Activated naive CD4-positive, alpha-beta T cell treated with anti-CD3 and anti-CD28 coated beads, Interleukin-2, amount 50 U/mL, for 16 hours (primary cell): ENCODE results near the gene TOP3A.

Experiments
- DNase-seq: peaks from one replicate; pipeline ENCODE4 v3.0.0-alpha.2; 2020

The TOP3A gene

DNA sequence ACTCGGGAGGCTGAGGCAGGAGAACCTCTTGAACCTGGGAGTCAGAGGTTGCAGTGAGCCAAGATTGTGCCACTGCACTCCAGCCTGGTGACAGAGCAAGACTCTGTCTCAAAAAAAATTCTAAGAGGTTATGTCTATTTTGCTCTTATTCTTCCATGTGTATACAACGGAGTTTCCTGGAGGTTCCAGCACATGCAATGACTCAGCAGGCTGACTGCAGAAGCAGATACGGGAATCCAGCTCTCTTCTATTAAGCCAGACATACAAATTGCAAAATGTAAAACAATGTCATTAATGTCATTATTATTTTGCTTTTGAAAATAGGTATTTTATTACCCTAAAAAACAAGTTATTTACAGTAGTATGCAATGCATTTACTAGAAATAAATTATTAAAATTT, 35.9 kb downstream of the TOP3A start:
- DNase-seq, result no peak

DNA sequence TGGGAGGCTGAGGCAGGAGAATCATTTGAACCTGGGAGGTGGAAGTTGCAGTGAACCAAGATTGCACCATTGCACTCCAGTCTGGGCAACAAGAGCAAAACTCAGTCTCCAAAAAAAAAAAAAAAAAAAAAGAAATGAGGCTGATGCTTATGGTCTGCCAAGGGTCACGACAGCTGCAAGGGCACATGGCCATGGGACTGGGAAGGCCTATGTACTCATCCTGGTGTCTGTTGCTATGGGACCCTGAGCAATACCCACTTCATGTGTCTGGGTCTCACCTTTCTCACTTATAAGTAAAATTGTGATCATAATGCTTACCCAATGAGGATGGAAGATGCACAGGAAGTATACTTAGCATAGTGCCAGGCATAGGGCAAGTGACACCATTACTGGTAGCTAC, 37.7 kb downstream of the TOP3A start:
- DNase-seq, result no peak

DNA sequence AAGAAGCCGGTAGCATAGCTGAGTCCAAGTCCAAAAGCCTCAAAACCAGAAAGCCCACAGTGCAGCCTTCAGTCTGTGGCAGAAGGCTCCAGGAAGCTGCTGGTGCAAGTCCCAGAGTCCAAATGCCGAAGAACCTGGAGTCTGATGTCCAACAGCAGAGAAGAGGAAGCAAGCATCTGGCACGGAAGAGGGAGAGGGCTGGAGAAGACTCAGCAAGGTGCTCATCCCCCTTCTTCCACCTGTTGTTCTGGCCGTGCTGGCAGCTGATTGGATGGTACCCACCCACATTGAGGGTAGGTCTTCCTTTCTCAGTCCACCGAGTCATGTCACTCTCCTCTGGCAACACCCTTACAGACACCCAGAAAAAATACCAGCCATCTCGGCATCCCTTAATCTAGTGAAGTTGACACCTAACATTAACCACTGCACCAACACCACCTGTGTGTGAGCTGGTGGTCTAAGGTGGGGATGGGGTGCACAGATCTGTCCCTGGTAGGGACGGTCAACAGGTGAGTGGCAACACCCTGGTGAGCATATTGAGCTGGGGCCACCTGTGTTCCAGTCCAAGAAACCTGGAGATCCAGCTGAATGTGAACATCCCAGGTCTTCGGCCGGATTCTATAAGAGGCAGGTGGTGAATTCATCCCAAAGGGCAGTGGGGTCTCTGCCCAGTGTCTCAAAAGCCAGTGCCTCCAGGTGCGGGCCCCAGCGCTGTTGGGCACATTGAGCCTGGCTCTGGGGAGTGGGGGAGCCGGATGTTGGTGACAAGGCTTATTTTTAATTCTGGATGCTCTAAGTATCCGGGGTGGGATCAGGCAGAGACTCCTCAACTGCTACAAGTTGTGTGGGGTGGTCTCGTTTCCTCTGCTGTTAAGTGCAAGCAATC, 44.5 kb downstream of the TOP3A start:
- DNase-seq, result no peak

DNA sequence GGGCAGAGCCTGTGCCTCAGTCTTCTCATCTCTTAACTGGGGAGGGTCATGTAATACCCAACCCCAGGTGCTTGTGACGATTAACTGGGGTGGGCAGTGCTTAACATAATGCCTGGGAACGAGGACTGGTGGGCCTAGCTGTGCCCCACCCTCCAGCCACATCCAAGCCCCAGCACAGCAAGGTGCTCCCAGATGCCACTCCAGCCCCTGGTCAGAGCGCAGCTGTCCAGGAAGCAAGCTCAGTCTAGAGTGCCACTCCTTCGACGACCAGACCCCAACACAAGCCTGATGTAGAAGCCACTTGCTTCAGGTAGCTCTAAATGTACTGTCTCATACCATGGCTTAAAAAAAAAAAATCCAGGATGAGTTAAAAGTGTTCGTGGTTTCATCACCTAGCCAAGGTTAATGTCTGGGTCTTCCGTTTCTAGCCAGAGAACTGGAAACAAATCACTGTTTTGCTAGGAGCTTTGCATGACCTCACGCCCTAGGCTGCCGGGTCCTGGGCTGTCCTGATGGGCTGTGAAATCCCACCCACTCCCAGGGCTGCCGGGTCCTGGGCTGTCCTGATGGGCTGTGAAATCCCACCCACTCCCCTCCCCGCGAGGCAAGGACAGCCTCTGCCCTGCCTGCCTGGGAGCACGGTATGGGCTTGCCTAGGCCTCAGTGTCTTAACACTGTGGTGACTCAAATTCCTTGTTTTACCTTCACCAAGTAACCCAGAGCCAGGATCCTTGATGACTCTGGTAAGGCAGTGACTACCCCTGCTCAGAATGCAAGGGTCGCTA, 46.7 kb downstream of the TOP3A start:
- DNase-seq, result no peak

DNA sequence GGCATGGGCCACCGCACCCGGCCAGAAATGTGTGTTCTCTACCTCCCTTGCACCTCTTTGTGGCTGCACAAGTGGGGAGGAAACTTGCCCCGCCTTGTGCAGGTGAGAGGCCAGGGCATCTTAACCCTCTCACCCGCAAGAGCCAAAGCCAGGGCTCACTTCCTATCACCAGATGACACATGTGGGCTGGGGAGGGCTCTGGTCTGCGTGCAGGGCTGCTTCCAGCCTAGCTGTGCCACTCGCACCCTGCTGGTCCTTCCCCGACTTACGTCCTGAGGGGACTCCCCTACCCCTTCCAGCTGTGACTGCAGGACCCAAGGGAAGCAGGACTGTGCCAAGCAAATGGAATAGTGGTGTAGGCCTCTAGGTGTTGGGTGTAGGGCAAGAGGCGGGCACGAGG, 47.4 kb downstream of the TOP3A start:
- DNase-seq, result no peak

DNA sequence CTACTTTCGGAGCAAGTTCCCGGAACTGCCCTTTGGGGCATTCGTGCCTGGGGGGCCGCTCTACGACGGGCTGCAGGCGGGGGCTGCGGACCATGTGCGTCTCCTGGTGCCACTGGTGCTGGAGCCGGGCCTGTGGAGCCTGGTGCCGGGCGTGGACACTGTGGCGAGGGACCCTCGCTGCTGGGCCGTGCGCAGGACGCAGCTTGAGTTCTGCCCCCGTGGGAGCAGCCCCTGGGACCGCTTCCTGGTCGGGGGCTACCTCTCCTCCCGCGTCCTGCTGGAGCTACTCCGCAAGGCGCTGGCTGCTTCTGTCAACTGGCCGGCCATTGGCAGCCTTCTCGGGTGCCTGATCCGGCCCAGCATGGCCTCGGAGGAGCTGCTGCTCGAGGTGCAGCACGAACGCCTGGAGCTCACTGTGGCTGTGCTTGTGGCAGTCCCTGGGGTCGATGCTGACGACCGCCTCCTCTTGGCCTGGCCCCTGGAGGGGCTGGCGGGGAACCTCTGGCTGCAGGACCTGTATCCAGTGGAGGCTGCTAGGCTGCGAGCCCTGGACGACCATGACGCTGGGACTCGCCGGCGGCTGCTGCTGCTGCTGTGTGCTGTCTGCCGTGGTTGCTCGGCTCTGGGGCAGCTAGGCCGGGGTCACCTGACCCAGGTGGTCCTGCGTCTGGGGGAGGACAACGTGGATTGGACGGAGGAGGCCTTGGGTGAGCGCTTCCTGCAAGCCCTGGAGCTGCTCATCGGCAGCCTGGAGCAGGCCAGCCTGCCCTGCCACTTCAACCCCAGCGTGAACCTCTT, 50.7 kb downstream of the TOP3A start:
- no peak for DNase-seq

DNA sequence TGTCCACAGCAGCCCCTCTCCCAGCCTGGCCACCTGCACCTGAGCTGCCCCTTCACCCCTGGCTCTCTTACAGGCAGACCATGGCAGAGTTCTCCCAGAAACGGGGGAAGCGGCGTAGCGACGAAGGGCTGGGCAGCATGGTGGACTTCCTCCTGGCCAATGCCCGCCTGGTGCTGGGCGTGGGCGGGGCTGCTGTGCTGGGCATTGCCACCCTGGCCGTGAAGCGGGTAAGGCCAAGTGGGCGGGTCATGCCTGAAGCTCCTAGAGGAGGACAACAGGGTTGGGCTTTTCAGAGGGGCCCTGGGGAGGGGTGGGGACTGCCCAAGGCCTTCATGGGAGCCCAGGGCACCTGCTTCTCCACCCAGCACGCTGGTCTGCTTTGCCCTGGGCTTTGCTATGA, 52.2 kb downstream of the TOP3A start:
- no peak for DNase-seq

DNA sequence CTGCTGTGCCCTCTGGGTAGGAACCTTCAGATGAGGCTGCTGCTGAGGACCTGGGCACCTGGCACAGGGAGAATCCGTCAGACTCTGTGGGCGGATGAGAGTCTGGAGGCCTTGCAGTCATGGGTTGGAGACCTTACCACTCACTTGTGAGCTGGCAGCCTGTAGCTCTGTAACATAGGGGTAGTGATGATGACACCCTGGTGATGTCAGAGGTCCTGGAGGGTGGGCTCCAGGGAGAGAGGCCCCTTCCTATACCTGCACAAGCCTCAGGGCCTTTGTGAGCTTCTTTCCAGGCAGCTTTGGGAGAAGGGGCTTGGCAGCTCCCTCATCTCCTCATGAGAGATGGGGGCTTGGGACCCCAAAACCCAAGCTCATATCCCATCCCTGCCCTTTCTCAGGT, 52.7 kb downstream of the TOP3A start:
- DNase-seq, result no peak

DNA sequence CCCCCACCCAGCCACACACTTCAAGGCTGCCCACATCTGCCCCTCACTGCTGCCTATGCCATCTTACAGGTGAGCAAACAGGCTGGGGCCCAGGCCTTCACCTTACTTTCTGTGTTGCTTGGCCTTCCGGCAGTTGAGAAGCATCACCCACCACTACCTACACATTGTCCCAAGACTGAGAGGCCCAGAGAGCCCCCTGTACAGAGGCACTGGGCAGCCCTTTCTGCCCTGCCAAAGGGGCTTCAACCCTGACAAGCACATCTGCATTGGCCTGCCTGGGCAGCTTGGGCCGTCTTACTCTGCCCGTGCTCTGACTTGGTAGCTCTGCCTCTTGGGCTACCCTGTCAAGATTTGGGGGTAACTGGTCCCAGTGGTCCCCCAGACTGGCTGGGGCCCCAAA, 53.1 kb downstream of the TOP3A start:
- no peak for DNase-seq

DNA sequence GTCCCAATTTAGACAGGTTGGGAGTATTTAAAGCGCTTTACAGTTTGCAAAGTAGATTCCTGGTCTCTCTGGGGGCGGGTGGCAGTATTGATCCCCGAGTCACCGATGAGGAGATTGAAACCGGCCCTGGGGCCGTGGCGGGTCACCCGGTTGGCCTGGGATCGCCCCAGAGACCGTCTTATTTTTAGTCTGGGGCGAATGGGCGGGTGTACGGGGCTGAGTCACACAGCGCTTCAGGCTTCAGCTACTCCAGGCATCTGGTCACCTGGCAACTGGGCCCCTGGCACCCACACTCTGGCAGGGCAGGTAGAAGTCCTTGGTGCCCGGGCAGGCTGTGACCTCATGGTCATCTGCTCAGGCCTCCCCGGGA, 53.7 kb downstream of the TOP3A start:
- peak; percentile 29 for DNase-seq

DNA sequence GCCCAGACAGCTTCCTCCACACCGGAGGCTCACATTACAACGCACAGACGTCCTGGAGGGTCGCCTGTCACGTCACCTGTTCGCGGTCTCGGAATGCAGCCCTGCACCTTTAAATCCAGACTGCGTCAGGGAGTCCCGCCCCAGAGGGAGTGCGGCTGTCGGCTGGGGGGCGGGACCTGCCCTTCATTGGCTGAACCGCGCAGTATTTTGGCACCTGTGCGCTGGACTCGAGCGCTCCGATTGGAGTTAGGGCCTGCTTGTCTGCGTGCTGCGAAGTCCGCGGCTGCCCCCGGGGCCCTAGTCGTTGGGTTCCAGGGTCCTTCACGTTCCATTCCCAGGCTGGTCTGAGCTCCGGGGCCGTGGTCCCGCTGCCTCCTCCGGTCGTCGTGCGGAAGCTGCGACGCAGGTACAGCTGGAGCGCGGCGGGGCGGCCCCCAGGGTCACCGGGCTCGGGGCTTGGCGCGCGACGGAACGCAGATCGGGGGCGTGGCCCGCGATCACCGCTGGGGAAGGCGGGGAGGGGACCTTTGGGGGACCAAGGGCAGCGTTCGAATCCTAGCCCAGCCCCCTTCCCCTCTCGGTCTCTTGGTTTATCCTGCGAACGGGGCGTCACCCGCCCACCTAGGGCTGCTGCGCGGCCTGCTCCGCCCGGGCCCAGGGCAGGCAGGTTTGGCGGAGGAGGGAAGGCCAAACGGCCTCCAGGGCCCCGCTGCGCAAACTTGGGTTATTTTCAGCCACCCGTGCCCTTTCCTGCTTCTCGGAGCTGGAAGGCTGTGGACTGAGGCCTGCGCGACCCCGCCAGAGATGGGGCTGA, 54.3 kb downstream of the TOP3A start, which contains the start of gene MIEF2:
TSS of gene MIEF2 (plus strand) at position 331 of the 814 bp plus-strand sequence. CDS start 2,059 bp downstream, outside the sequence.
- peak; percentile 95 for DNase-seq

DNA sequence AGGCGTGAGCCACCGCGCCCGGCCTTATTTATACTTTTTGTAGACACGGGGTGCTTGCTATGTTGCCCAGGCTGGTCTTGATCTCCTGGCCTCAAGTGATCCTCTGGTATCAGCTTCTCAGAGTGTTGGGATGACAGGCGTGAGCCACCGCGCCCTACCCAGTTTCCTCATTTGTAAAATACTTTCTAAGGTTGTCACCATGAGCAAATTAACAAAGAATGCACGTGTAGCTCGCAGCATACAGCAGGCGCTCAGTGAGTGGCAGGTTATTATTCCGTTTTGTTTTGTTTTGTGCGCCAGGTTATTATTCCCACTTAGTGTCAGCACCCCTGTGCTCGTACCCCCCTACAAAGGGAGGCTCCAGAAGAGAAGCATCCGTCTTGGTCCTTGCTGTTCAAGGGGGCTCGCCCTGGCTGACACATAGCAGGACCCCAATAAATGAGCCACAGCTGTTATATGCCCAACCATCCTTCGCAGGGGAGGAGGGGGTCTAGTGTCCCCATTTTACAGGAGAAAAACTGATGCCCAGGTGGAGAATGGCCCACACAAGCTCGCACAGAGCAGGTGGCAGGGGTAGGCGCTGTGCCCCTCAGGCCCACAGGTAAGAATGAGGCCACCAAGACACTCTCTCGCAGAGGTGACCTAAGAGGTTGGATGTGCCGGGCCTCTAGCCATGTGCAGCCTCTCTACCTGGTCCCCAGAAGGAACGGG, 55.0 kb downstream of the TOP3A start:
- DNase-seq, result no peak

DNA sequence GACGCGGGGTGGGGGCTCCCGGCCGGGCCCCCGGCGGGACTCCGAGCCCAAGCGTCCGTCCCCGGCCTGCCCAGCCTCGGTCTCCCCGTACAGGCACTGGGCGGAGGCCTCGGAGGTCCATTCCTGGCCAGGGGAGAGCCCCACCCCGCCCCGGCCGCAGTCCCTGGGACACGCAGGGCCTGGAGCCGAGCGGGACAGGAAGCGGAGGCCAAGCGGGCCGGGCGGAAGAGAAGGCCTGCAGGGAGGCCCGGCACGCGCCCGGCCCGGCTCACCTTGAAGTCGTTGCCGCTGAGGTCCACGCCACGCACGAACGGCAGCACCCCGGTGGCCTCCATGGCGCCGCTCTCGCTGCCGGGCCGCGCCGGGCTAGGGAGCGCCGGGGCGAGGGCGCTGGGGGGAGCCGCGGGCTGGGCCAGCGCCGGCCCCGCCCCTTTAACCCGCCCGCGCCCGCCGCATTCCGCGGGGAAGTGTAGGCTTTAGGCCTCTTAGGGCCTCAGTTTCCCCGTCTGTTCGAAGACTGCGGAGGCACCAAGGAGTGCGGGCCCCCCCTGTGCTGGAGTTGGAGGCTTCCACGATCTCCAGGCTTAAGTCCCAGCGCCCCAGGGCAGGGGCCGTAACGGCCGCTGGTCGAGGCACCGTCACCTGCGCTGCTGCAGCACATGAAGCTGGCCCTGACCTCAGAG, 56.3 kb downstream of the TOP3A start, which contains the start of gene FLII:
TSS of gene FLII (minus strand) at position 383 of the 683 bp plus-strand sequence. CDS start at position 335, 48 bp downstream.
- peak; percentile 70 for DNase-seq

DNA sequence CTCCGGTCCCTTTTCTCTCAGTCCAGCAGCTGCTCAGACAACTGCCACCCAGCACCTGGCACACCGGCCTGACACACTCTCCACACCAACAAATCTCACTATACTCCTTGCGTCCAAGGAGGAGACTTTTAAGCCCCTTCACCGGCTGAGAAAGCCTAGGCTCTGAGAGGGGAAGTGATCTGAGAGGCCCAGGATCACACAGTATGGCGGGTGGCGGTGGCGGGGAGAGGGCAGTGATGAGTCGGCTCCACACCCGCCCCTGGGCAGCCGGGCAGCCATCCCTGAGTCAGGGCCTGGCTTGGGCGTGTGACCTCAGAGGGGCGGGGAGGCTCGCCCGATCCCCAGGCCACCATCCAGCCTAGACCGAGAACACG, 56.8 kb downstream of the TOP3A start:
- DNase-seq, result peak; percentile 41

DNA sequence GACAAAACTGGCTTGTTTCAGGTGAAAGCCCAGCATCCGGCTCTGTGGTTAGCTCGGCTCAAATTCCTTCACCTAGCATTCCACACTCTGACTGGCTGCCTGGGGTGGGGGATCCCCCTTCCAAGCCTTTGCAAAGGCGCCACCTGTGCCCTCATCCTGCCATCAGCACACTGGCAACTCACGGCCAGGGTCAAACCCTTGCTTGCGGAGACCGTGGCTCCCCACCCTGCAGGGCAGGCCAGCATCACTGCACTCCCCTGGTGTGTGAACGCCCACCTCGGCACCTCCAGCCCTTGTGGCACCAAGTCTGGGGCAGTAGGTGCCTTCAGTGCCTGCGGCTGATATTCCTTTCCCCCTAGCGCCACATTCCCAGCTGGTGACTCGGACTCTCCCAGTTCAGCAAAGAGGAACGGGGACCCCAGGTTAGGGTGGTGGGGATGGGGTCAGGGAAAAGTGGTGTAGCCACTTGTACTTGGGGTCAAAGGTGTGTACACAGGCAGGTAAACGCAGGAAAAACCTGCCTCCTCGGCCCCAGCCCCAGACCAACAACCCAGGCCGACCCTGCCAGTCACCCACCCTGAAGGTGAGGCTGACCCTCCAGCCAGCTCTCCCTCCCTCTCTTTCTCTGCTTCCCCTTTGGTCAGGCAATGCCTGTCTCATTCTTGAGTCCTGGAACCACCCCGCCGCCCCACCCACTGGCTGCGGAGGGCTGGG, 57.4 kb downstream of the TOP3A start:
- DNase-seq, result no peak

DNA sequence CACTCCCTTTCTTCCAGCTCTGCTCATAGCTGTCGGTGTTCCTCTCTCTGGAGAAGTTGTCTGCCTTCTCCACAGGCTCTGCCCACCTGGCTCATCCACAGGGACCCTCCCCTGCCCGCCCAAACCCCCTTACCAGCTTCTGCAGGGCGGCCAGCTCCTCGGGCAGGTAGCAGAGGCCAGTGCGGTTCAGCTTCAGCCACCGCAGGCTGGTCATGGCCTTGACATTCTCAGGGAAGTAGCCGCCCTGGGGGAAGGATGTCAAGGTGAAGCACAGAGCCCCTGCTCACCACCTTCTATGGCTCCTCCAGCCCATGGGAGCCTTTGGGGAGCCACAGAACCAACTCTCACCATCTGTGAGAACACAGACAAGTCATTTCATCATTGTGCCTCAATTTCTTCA, 58.0 kb downstream of the TOP3A start:
- no peak for DNase-seq

DNA sequence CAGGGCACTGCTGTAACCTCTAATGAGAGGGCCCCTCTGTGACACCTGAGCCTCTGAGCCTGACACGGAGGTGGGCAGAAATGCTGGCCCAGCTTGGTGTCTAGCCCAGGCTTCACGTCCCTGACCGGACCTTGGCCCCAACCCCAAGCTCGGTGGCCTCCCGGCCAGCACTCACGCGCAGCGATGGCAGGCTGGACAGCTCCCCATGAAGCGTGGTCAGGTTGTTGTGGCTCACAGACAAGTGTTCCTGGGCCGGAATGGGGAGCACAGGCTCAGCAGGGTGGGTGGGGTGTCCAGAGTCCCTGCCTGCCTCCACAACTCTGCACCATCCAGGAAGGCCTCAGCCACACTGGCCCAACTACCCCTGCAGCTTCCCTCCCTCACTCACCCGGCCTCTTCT, 58.4 kb downstream of the TOP3A start:
- DNase-seq, result no peak

DNA sequence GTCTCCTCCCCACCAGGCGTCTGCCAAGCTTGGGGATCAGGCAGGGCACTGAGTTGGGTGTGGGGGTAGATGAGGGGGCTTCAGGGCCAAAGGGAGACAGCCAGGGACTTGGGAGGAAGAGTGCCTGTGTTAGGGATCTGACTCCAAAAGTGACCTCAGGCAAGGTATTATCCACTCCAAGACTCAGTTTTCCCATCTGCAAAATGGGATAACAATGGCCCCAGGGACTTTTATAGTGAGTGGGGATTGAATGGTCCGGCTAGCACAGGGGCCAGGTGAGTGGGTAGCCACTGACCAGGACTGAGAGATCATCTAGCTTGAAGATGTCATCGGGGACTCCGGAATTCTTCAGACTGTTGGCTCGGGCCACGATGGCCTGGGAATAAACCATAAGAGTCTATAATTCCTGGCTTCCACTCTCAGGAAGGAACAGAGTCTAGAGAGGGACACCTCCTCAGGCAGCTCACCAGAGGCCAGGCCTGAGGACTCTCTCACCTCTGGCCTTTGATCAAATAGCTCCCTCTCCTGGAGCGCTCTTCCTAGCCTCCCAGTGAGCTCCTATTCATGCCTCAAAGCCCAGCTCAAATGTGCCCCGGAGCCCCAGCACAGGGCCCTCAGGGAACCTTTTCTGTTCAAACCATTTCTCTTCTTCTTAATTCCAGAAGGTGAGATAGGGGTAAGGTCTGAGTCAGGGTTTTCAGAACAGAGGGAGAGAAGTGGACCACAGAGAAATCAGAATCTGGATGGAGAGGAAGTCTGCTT, 59.7 kb downstream of the TOP3A start:
- DNase-seq, result no peak
